Fibroblast of gingiva (primary cell): ENCODE measurements around the gene SIGLEC15.
"Not testable (repeated sequence)": the region's sequence is repeated elsewhere in the genome, so short reads cannot be mapped to it uniquely, and the experiment has no call there.

Source experiments
- DNase-seq: peaks from one replicate; pipeline ENCODE4 v3.0.0-alpha.2; 2011; ENCODE audit warnings: low read depth

The SIGLEC15 gene

DNA sequence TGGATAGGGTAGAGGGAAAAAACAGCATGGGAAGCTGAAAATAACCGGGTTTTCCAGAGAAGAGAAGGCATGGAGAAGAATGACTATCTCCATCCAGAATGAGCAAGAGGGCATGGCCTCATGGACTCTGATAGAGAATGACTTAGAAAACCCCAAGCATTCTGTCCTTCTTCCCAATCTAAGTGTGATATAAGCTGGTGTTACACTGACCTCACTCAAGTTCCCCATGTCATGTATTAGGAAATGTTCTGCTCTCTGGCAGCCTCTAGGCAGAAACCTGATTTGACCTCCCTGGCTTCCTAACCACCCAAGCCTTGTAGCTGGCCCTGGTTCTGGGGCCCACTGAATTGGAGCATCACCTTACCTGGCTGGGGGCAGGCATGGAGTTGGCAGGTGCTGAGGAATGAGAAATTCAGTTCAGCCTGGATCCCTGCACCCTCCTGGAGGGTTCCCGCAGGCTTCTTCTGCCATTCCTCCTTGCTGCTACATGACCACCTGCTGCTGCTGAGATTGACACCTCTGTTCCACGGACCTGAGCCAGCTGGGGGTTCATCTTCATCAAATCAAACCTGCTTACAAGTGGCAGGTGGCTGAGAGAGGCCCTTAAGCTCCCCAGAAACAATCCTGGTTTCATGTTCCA, 5.2 kb upstream of the SIGLEC15 start:
- DNase-seq, result no peak

DNA sequence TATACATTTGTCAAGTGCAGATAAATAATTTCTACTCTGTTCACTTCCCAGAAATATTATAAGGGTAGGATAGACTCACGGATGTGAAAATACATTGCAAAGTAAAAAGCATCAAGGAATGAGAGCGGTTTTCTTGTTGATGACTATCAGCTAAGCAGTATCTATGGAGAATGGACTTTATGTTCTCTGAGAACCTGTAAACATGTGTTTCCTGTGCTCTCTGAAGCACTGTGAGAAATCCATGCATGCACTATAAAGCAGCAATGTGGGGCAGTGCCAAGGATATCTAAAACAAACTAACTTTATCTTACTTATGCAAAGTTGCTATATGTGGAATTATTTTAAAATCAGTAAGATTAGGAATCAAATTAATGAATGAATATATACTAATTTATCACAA, 4.4 kb upstream of the SIGLEC15 start:
- DNase-seq, result no peak

DNA sequence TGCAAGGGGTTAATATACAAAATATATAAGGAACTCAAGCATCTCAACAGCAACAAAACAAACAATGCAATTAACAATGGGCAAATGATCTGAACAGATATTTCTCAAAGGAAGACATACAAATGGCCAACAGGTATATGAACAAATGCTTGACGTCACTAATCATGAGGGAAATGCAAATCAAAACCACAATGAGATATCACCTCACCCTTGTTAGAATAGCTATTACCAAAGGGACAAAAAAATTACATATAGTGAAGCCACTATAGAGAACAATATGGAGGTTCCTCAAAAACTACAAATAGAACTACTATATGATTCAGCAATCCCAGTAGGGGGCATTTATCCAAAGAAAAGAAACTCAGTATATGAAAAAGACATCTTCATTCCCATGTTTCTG, 3.8 kb upstream of the SIGLEC15 start:
- DNase-seq, result no peak

DNA sequence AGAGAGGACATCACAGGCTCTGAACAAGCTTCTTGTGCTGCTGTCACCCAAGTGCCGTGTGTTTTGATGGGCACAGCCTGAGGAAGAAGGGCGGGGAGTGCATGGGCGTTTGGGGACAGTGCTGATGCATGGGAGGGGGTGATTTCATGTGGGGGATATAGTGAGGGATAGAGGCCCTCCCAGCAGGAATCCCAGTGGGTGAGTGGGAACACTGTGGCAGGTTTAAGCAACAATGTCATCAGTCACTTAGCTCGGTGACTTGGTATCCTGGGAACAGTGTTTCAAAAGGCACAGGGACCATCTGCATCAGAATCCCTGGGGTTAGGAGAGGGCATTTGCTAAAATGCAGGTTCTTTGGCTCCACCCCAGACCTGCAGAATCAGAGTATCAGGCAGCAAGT, 609 bp downstream of the SIGLEC15 start:
- DNase-seq, result no peak

DNA sequence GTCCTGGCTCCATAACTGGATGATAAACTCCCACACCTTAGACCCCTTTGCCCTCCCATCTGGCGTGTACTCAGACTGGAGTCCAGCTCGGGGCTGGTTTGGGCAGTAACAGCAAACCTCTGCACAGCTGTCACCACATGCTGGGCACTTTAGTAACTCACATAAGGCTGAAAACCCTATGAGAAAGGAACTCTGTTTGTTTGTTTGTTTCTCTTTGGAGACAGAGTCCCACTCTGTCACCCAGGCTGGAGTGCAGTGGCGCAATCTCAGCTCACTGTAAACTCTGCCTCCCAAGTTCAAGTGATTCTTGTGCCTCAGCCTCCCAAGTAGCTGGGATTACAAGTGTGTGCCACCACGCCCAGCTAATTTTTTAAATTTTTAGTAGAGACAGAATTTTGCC, 1.2 kb downstream of the SIGLEC15 start:
- not testable (repeated sequence) for DNase-seq

DNA sequence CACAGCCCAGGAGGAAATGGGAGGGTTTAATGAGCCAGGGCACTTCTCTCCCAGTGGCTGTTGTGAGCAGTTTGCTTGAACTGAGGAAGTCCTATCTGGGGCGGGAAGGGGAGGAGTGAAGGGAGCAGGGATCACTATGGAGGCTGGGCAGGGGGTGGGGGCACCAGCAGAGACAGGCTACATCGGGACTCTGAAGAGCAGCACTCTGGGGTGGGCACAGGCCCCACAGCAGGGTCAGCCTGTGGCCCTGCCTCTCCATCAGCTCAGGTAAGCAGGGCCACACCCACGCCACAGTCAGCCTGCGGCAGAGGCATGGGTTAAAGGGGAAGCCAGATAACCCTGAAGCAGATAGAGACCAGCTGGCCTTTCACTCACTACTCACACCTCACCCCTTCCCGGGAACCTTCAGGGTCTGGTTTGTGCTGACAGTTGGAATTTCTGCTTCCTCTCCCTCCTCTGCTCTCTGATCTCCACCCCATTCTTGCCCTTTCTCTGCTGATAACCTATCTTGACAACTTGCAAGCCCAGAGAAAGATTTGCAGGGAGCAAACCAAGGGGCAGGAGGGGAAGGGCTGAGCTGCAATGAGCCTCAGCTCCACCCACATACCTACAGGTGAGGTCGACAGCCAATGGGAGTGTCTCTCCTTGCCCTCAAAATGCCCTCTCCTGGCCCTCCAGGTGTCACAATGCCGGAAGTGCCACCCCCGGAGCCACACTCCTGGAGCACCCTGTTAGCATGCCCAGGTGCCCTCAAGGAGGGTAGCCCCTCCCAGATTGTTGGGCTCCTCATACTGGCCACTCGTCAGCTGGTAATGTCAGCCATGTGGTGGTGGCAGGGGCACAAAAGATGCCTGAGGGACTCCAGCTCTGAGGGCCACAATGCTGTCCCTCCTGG, 3.7 kb downstream of the SIGLEC15 start:
- no peak for DNase-seq

DNA sequence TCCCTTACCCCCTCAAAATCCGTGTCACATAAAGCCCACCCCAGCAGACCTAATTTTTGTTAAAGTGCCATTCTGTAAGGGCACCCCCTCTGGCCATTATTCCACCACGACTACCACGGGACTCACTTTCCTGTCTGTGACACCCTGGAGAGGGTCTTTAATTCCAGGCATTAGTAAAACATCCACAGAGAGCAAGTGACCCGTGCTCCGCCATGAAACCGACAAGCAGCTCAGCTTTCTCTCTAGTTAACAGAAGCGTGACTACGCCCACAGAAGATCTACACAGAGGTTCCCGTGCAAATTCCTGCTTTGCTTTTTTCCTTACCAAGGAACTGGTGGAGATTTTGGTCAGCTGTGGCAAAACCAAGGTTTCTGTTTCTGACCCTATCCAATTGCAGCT, 4.4 kb downstream of the SIGLEC15 start:
- no peak for DNase-seq

DNA sequence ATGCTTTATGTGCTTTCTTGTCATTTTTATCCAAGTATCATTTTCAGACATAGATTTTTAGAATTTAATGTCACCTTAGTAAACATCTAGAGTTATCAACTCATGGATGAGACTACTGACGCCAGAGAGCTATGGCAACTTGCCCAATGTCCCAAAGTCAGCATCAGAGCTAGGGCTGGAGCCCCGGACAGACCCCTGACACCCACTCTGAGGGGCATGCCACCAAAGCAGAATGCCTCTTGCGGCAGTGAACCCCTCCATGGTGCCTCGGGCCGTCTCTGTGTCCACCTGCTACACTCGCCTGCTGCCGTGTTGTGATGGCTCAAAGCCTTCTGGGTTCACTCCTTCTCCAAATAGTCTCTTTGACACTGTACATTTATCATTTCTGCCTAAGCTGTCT, 5.4 kb downstream of the SIGLEC15 start:
- no peak for DNase-seq

DNA sequence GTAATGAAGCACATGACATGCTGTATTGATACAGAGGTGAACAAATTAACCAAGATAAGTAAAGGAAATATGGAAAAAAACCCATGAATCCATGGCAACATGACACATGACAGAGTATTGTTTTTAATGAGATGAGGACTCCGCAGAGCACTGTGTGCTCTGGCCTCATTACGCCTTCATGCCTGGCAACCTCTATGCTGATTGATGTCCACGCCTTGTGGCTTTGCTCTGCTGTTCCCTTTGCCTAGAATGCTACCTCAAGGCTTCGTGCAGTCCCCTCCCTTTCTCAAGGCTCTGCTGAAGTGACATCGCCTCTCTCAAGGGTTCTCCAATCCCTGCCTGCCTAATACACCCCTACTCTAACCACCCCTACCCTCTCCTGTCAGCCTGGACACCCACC, 8.4 kb downstream of the SIGLEC15 start:
- no peak for DNase-seq

DNA sequence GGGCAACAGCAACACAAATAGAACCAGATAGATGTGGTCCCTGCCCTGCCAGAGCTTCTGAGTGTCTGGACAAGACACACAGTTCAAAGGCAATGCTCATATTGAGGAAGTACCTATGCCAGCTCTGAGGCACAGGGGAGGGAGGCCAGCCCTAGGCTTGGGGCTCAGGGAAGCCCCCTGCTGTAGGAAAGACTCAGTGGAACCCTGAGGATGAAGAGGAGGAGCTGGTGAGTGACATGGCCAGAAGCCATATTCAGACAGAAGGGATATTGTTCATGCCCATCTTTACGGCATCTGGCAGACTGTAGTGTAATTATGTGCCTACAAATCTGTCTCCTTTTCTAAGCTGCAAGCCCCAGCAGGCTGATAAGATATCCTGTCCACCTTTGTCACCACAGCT, 8.8 kb downstream of the SIGLEC15 start:
- DNase-seq, result no peak

DNA sequence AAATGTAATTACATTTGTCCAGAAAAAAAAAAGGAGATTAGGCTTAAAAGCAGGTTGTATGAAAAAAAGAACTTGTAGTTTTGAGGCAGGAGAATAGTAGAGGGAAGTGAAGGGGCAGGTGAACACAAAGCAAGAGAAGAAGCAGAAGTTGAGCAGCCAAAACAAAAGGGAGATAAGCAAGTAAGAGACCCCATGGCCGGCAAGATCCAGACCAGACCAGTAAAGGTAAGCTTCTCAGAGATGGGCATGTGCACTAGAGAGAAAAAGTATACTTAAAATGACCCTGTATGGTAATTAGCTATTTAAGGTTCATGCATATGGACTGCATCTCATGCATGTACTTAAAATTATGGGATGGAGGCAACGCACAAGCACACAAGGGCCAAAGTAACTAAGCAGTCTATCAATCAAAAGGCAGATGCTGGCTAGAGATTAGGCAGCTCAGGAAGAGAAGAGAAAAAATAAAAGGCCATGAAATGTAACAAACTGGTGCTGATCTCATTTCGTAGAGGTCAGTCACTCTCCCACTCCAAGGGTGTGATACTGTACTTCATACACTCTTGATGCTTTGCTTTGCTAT, 9.7 kb downstream of the SIGLEC15 start:
- DNase-seq, result no peak

DNA sequence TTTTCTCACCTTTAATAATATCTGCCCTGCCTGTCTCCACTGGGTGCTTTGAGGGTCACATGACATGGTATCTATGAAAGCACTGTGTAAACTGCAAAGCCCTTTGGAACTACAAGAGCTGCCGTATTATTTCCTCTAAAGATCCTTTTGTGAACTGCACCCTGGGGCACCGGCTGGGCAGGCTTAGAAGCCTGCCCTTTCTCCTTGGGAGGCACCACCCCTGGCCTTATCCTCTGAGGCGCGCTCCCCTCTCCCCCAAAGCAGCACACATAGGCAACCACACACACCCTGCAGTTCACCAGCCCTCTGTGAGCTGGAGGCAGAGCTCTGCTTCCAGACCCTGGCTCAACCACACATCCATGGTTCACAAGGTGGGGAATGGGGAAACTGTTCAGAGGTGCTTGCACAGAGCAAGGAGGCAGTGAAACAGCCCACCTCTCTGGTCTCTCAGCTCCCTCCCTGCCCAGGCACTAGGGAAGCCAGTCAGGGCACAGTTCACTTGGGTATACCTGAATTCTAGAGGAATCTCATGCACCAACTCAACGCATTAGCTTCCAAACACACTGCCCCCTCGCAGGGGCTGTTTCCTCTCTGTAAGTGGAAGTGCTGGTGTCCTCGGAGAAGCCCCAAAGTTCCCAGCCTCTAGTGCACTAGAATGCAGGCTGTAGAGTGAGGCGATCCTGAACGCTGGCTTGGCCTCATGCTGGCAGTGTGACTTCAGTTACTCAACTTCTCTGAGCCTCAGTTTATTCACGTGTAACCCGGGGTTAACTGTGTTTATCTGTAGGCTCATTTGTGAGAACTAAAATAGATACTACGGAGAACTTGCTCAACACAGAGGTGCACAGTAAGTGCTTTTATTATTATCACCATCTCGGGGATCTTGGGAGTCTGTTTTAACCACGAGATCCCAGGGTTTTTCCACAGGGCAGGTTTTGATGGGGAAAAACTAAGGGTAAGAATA, 11.0 kb downstream of the SIGLEC15 start:
- no peak for DNase-seq

DNA sequence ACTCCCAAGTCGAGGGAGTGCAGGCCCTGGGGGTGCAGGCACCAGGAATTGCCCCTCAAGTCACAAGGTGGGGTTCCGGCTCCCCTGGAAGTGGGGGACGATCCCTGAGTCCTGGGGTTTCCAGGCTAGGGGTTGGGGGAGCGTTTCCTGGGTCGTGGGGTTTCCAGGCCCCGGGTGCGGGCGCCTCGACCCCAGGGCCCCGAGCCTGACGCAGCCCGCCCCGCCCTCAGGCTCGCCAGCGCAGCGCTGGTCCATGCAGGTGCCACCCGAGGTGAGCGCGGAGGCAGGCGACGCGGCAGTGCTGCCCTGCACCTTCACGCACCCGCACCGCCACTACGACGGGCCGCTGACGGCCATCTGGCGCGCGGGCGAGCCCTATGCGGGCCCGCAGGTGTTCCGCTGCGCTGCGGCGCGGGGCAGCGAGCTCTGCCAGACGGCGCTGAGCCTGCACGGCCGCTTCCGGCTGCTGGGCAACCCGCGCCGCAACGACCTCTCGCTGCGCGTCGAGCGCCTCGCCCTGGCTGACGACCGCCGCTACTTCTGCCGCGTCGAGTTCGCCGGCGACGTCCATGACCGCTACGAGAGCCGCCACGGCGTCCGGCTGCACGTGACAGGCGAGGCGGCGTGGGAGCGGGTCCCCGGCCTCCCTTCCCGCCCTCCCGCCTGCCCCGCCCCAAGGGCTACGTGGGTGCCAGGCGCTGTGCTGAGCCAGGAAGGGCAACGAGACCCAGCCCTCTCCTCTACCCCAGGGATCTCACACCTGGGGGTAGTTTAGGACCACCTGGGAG, 12.0 kb downstream of the SIGLEC15 start:
- peak; percentile 51 for DNase-seq

DNA sequence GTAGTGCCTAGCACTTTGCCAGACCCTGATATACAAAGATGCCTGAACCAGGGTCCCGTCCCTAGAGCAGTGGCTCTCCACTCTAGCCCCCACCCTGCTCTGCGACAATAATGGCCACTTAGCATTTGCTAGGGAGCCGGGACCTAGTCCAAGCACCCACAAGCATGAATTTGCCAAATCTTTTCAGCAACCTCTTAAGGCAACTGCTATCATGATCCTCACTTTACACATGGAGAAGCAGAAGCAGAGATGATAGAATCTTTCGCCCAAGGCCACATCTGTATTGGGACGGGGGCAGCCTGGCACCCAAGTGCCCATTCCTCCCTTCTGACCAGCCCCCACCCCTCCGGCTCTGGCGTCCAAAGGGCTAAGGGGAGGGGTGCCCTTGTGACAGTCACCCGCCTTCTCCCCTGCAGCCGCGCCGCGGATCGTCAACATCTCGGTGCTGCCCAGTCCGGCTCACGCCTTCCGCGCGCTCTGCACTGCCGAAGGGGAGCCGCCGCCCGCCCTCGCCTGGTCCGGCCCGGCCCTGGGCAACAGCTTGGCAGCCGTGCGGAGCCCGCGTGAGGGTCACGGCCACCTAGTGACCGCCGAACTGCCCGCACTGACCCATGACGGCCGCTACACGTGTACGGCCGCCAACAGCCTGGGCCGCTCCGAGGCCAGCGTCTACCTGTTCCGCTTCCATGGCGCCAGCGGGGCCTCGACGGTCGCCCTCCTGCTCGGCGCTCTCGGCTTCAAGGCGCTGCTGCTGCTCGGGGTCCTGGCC, 13.0 kb downstream of the SIGLEC15 start:
- no peak for DNase-seq

DNA sequence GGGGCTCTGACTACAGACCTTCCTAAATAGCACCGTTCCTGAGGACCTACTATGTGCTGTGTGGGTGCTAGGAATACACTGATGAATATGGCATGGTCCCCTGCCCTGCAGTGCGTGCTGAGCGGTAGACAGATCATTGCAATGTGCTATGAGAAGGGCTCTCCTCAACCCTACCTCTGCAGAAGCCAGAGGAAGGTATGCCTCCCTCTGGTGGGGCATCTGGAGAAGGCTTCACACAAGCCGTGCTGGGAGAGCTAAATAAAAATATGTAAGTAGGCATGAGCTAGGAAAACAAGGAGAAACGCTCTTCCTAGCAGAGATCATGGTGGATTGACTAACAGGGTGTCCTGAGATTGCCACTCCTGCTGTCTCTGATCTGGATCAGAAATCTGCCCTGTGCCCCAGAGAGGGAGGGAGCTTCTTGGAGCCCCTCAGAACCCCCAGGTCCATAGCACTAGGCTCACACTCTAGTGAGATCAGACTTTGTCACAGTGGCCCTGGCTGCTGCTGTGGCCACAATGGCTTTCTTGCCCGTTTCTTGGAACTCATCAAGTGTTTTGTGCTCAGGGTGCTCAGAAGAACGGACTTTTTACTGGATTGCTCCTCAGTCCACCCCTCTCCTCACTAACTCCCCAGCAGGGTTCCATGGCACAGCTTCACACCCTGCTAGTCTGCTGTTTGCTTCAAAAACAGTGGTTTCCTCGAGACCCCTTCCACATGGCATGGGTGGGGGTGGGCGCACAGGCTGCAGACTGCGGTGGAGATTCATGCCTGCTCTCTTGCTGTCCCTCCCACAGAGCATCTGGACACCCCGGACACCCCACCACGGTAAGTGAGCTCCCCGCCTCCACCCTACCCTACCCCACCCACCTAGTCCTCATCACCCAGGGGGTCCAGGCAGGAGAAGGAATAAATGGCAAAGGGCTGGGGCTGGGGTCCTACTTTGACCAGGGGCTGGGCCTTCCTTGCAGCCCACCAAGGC, 14.2 kb downstream of the SIGLEC15 start:
- peak; percentile 68 for DNase-seq

DNA sequence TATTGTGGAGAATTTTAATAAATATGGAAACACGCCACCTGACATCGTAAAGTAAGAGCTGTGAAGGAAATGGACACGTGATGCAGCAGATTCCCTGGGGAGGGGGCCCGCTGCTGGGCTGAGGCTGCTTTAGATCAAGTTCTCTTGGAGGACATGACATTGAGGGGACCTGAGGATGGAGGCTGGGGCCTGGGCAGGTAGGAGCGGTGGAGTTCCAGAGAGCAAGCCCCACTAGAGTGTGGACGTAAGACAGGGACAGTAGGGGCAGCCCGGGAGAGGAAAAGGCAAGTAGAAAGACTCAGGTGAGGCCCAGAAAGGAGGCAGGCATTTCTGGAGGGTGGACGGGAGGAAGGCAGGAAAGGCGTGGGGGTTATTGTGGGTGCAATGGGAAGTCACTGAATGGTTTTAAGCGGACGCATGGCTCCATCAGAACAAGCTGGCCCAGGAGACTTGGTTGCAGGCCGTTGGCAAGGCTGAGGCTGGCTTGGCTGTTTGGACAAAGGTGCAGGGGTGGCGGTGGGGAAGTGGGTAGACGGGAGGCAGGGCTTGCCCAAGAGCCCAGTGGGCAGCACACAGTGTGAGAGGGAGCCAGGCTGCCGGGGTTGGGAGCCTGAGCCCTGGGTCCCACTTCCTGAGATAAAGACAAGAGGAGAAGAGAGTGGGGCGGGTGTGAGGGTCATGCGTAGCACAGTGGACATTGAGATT, 15.7 kb downstream of the SIGLEC15 start:
- no peak for DNase-seq

DNA sequence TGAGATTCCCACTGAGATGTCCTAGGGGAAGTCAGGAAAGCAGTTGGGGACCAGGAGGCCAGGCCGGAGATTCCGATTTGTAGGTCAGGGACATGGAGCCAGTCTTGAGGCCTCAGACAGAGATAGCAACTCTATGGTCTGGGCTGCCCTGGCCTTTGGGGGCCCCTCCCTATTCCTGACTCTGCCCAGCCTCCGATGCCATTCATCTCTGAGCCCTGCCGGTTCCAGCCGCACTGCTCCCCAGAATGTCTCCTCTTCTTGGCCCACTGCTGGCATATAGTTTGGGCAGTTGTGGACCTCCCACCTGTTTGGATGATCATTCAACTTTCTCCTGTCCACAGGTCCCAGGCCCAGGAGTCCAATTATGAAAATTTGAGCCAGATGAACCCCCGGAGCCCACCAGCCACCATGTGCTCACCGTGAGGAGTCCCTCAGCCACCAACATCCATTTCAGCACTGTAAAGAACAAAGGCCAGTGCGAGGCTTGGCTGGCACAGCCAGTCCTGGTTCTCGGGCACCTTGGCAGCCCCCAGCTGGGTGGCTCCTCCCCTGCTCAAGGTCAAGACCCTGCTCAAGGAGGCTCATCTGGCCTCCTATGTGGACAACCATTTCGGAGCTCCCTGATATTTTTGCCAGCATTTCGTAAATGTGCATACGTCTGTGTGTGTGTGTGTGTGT, 16.4 kb downstream of the SIGLEC15 start:
- no peak for DNase-seq

DNA sequence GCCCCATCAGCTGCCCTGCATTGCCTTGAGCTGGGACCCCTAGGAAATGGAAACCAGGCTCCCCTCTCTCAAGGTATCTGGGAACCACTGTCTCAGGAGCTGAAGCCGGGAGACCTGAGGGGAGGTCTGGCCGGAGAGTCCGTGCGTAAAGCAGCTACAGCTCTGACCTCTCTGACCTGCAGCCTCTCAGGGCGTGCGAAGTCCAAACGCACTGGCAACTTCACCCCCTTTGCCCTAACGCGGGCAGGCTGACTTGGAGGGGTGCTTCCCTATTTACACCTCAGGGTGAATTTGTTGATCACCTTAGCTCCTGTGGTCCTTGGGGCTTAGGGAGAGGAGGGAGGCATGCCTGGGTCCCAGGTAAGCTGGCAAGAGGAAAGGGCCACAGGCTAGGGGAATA, 17.5 kb downstream of the SIGLEC15 start:
- DNase-seq, result no peak
